MM.1S (cell line): ENCODE measurements around the gene LRRC25.

Experiments
- CTCF ChIP-seq: fragments of 300-600 bp; sonication (generic); IDR thresholded peaks from 2 replicates; pipeline ENCODE4 v1.5.1; 2016; ENCODE audit warnings: antibody characterized with exemption, low read length, mixed read lengths
- EZH2 ChIP-seq: fragments of 300-600 bp; sonication (generic); optimal IDR thresholded peaks from 2 replicates; pipeline ENCODE3; 2017; ENCODE audit warnings: low read depth, mild to moderate bottlenecking, antibody characterized with exemption, low read length, mixed read lengths
- EZH2phosphoT487 ChIP-seq: fragments of 300-600 bp; sonication (generic); IDR thresholded peaks from 2 replicates; pipeline ENCODE4 v1.6.1; 2018; ENCODE audit warnings: antibody characterized with exemption, low read length

- TF ChIP-seq EZH2phosphoT487, result no peak
- no peak for TF ChIP-seq CTCF
- no peak for TF ChIP-seq EZH2
These were observed 33.2 kb upstream of the LRRC25 start for GRCh38 chr19:18430417-18431144.
